NCI-H82 treated with DMSO at 0.1 percent for 48 hours (cell line): Measurements from ENCODE around the gene GRIFIN.
"Not testable (repeated sequence)": the region's sequence is repeated elsewhere in the genome, so short reads cannot be mapped to it uniquely, and the experiment has no call there.

Source experiments
- DNase-seq: peaks from one replicate; lab custom pipeline; 2025; ENCODE audit not compliant: unreplicated experiment; lab: John Stamatoyannopoulos, UW

The GRIFIN gene

DNA sequence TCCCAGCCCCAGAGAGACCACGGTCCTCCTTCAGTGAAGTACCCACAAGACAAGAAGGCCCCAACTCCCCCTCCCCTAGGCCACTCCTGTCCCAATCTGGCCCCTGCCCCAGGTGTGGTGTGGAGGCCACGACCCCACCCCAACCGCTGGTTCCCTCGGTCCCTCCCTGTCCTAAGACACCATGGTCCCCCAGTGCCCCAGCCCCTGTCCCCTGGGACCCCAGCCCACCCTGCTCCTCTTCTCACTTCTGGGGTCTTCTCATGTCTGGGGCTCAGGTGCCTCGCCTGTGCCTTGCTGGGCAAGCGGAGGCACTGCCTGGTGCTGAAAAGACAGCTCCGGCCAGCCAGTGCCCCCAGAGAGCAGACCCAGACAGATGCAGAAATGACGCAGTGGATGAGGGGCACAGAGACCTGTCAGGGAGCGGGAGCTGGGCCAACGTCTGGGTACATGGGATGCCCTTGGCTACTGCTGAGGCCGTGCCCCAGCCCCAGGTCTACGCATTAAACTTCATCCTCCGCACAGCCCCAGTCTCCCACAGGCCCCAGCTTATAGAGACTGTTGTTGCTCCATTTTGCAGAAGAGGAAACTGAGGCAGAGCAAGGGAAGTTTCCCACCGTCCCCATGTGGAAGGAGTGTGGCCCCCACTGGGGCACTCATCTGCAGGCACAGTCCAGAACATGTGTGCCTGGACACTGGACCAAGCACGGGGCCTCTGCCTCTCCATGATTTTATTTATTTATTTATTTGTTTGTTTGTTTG is 14.8 kb downstream of the GRIFIN start:
- DNase-seq = no peak

- DNase-seq = no peak
Observed at GRCh38 chr7:2460641-2461040, 15.6 kb downstream of the GRIFIN start.

GRCh38 chr7:2460188-2460587 is 16.0 kb downstream of the GRIFIN start:
- no peak for DNase-seq

DNA sequence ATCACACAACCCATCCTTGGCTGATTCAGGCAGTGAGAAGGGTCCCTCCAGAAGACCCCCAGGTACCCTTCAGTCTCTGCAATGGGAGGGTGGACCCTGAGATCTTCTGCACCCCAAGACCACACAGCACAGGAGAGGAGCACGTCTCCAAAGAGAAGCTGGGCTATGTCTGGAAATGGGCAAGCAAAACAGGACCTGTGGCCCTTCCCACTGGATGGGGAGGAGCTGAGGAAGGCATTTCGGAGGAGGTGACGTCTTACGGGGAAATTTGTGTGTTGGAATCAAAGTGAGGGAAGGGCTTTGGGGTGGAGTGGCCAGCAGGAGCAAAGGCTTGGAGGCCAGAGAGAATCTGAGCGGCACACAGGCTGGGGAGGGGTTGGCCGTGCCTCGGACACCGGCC is 16.5 kb downstream of the GRIFIN start:
- no peak for DNase-seq

DNA sequence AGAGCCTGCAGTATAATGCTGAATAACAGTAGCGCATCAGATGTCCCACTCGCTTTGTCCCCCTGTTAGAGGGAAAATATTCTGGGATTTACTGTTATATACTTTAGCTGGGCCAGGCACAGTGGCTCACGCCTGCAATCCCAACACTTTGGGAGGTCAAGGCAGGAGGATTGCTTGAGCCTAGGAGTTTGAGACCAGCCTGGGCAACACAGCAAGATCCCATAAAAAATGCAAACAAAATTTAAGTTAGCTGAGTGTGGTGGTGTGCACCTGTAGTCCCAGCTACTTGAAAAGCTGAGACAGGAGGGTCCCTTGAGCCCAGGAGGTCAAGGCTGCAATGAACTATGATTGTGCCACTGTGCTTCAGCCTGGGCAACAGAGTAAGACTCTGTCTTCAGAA is 22.3 kb downstream of the GRIFIN start:
- not testable (repeated sequence) for DNase-seq

DNA sequence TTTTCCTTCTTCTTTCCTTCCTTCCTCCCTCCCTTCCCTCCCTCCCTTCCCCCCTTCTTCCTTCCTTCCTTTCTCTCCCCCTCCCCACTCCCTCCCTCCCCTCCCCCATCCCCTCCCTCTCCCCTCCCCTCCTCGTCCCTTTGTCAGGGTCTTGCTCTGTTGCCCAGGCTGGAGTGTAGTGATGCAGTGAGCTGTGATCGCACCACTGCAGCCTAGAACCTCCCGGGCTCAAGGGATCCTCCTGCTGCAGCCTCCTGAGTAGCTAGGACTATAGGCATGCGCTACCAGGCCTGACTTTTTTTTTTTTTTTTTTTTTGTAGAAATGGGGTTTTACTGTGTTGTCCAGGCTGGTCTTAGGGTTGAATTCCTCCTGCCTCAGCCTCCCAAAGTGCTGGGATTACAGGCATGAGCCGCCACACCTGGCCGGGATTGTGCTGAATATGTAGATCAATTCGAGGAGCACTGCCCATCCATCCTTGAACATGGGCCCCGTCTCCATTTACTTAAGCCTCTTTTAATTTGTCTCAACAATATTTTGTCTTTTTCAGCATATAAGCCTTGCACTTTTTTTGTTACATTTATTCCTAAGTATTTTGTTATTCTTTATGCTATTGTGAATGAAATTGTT is 23.4 kb downstream of the GRIFIN start:
- no peak for DNase-seq

DNA sequence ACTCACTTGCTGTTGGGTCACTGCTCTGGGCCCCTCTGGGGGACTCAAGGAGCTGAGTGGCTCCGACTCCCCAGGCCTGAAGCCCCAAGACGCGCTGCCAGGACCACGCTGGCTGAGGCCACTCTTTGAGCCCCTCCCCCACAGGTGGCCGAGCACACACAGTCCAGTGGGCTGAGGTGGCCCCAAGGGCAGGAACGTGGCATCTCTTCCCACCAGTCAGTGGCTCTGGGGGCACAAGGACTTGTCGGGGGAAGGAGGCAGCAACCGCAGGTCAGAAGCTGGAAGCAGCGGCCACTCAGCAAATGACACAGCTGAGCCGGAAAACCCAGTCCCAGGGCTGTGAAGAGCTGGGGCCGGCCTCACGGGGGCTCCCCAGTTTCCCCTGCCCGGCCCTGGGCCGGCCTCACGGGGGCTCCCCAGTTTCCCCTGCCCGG is 24.1 kb downstream of the GRIFIN start:
- DNase-seq = no peak

DNA sequence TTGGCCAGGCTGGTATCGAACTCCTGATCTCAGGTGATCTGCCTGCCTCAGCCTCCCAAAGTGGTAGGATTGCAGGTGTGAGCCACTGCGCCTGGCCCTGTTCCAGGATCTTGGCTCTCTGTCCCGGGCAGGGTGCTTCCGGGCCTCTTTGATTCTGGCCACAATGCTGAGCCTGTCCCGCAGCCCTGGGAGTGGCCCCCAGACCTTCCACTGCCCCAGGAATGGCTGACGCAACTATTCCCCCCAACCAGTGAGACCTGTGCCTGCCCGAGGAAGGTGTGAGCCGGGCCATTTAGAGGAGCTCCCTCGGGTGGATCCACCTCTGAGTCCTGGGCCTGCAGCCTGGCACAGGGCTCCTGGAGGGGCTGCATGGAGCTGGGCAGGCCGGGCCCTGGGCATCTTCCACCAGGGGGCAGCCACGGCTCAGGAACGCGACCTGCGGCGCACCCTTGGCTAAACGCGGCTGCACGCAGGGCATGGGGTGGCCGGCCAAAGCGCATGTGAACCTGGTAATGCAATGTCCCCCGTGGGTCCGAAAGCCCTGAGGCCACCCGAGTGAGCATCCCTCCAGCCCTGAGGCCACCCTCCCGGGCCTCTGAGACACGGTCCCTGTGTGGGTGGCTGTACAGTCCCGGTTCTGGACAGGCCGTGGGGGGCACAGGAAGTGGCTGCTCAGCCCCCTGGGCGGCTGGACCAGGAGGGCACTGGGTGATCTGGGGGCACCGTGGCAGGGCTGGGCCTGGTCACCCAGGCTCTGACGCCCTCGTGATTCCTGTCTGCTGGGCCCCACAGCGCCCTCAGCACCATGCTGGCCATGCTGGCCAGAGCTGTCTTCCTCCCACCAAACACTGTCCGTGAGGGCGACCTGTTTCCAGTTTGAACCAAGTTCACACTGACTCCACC is 24.8 kb downstream of the GRIFIN start:
- peak; percentile 9 for DNase-seq

GRCh38 chr7:2450198-2451107 is 25.7 kb downstream of the GRIFIN start:
- no peak for DNase-seq

GRCh38 chr7:2446676-2447075 is 29.5 kb downstream of the GRIFIN start:
- no peak for DNase-seq

GRCh38 chr7:2445898-2446555 is 30.2 kb downstream of the GRIFIN start:
- no peak for DNase-seq

GRCh38 chr7:2445047-2445446 is 31.2 kb downstream of the GRIFIN start:
- DNase-seq = no peak

GRCh38 chr7:2444476-2444875 is 31.7 kb downstream of the GRIFIN start:
- DNase-seq = no peak

GRCh38 chr7:2443491-2443890 is 32.7 kb downstream of the GRIFIN start:
- DNase-seq = no peak

- no peak for DNase-seq
Observed at GRCh38 chr7:2441430-2442058, 34.7 kb downstream of the GRIFIN start.

GRCh38 chr7:2440608-2441245 is 35.5 kb downstream of the GRIFIN start:
- DNase-seq = no peak

DNA sequence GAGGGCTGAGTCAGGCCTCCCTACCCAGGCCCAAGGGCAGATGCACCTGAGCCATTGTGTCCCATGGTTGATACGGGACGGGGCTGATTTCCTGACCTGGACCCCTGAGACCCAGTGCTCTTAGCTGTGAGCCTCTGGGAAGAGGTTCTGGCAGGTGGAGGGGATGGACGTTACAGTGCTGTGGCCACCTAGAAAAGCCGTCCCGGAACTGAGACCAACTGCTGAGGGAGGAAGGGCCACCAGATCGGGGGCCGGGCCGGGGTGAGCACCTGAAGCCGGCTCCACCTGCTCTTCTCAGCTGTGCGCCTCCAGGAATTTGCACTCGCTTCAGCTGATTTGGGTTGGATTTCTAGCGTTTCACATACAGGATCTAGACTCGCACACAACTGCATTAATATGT is 37.4 kb downstream of the GRIFIN start:
- no peak for DNase-seq

GRCh38 chr7:2438186-2438585 is 38.0 kb downstream of the GRIFIN start:
- no peak for DNase-seq

DNA sequence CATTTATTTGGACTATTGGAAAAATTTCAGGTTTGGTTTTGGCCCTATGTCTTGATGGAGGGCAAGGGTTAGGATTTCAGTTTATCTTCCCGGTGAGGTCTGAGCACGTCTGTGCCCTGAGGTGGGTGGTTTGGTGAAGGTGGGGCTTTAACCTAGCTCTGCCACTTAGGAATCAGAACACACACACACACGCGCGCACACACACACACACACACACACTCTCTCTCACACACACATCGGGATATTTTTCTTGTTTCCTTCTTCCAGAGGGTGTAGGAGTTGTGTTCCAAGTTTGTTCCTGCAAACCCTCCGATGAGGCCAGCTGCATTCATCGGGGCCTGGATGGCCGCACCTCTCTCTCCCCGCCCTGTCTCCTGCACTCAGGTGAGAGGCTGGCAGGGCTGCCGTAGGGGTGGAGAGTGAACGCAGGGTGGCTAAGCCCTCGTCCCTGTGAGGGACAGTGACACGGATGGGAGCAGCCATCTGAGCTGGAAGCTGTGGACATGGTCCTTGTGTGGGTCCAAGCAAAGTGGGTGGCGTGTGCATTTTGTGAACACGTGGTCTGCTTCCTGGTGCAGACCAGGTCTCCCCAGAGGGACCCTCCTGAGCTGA is 38.6 kb downstream of the GRIFIN start:
- no peak for DNase-seq
